ENCODE measurements around the gene TMEM43. TPM values are rescaled to one million over a fixed set of nuclear protein-coding genes. Genes with fewer than 3 reads are reported as not detected.

TMEM43 gene
- total RNA-seq, 1 donor from 2014 or later = 79.5 TPM

- Histone ChIP-seq H3K4me3 (ENCODE audit: low read depth, low read length) (no peak overlapping the region), H3K36me3 (ENCODE audit: control insufficient read depth, insufficient read depth, low read length) (peaks cover 3% of the 10 kb centered on the region), H3K27me3 (ENCODE audit: control insufficient read depth, insufficient read depth, low read length) (no peaks in the 10 kb centered on the region)
- DNase-seq (ENCODE audit: low read depth) = no peak
- TF ChIP-seq CTCF (IDR thresholded peaks at IDR 0.05; ENCODE audit: insufficient read depth, low read length, poor library complexity, severe bottlenecking) = no peak
These were observed 29.4 kb downstream of the TMEM43 start for GRCh38 chr3:14154276-14154675.

- H3K36me3 ChIP-seq (ENCODE audit: control insufficient read depth, insufficient read depth, low read length) = peaks cover 3% of the 10 kb centered on the region
These were observed 30.1 kb downstream of the TMEM43 start for GRCh38 chr3:14154895-14155440.

GRCh38 chr3:14156201-14156600 lies 31.3 kb downstream of the TMEM43 start:
- DNase-seq (ENCODE audit: low read depth) = no peak

More at GRCh38 chr3:14154895-14155440, 30.1 kb downstream of the TMEM43 start:
- Histone ChIP-seq H3K4me3 (ENCODE audit: low read depth, low read length) (no peak overlapping the region), H3K27me3 (ENCODE audit: control insufficient read depth, insufficient read depth, low read length) (no peaks in the 10 kb centered on the region)
- DNase-seq (ENCODE audit: low read depth) = no peak
- TF ChIP-seq CTCF (IDR thresholded peaks at IDR 0.05; ENCODE audit: insufficient read depth, low read length, poor library complexity, severe bottlenecking) = no peak

GRCh38 chr3:14156843-14157561 lies 32.1 kb downstream of the TMEM43 start:
- H3K4me3 ChIP-seq (ENCODE audit: low read depth, low read length) = no peak overlapping the region

More at GRCh38 chr3:14156201-14156600, 31.3 kb downstream of the TMEM43 start:
- no peaks in the 10 kb centered on the region for H3K27me3 ChIP-seq (ENCODE audit: control insufficient read depth, insufficient read depth, low read length)
- H3K36me3 ChIP-seq (ENCODE audit: control insufficient read depth, insufficient read depth, low read length) = peaks cover 1% of the 10 kb centered on the region
- no peak for TF ChIP-seq CTCF (IDR thresholded peaks at IDR 0.05; ENCODE audit: insufficient read depth, low read length, poor library complexity, severe bottlenecking)
- H3K4me3 ChIP-seq (ENCODE audit: low read depth, low read length) = no peak overlapping the region

GRCh38 chr3:14157951-14158350 lies 33.1 kb downstream of the TMEM43 start:
- H3K4me3 ChIP-seq (ENCODE audit: low read depth, low read length) = no peak overlapping the region
- no peaks in the 10 kb centered on the region for H3K27me3 ChIP-seq (ENCODE audit: control insufficient read depth, insufficient read depth, low read length)
- no peak for TF ChIP-seq CTCF (IDR thresholded peaks at IDR 0.05; ENCODE audit: insufficient read depth, low read length, poor library complexity, severe bottlenecking)
- H3K36me3 ChIP-seq (ENCODE audit: control insufficient read depth, insufficient read depth, low read length) = no peaks in the 10 kb centered on the region
- no peak for DNase-seq (ENCODE audit: low read depth)

More at GRCh38 chr3:14156843-14157561, 32.1 kb downstream of the TMEM43 start:
- DNase-seq (ENCODE audit: low read depth) = no peak
- Histone ChIP-seq H3K27me3 (ENCODE audit: control insufficient read depth, insufficient read depth, low read length) (no peaks in the 10 kb centered on the region), H3K36me3 (ENCODE audit: control insufficient read depth, insufficient read depth, low read length) (no peaks in the 10 kb centered on the region)
- TF ChIP-seq CTCF (IDR thresholded peaks at IDR 0.05; ENCODE audit: insufficient read depth, low read length, poor library complexity, severe bottlenecking) = no peak

Measured in kidney epithelial cell (primary cell).